NCI-H2196 (cell line): ENCODE results near the gene DHDDS.
A peak's percentile ranks its signal among the peaks of the same experiment; 100 is the strongest.
"Not testable (repeated sequence)": the region's sequence is repeated elsewhere in the genome, so short reads cannot be mapped to it uniquely, and the experiment has no call there.

Experiments
- DNase-seq: peaks from one replicate; lab custom pipeline; 2025; ENCODE audit not compliant: unreplicated experiment; lab: John Stamatoyannopoulos, UW

DHDDS gene

DNA sequence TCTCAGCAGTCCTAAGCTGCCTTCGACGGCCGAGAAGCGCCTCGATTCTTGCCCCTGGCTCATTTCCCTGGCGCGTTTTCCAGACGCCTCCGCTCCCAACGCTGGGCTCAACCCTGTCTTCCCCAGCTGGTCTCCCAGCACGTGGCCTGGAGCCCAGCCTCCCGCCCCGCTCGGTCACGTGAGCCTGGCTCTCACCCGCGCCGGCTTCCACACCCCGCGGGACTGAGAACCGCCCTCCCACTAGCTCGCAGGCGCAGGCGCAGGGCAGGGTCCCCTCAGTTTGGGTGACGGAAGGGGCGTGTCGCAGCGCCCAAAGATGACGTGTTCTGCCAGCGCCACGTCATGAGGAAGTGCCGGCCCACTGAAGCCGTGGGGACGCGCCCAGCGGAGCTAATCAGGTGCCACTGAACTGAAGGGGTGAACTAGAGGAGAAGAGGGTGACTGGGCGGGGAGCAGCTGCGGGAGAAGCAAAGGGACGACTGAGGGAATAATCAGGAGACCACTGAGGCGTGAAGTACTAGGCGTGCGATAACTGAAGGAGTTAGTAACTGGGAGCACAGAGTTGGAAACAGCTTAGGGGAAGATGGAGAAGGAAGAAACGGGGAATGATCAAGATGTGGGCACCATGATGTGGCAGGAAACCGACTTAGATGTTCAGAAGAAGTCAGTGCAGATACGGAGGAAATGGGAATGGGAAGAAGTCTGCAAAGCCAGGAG is at the start of gene DHDDS:
Gene DHDDS, plus strand, starts transcription at position 343 of the 717 bp plus-strand sequence. CDS start 625 bp downstream, outside the sequence.
- peak; percentile 99 for DNase-seq

- no peak for DNase-seq
Observed at GRCh38 chr1:26384076-26384475, 48.0 kb upstream of the DHDDS start.

DNA sequence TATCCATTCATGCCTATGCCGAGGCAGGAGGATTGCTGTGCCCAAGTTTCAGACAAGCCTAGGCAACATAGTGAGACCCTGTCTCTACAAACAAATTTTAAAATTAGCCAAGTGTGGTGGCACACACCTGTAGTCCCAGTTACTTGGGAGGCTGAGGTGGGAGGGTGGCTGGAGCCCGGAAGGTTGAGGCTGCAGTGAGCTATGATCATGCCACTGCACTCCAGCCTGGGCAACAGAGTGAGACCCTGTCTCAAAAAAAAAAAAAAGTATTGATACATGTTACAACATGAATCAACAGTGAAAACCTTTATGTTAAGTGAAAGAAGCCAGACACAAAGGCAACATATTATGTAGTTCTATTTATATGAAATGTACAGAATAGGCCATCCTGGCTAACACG is 47.1 kb upstream of the DHDDS start:
- not testable (repeated sequence) for DNase-seq

- DNase-seq, result peak; percentile 11
Observed at GRCh38 chr1:26387447-26387846, 44.7 kb upstream of the DHDDS start.

DNA sequence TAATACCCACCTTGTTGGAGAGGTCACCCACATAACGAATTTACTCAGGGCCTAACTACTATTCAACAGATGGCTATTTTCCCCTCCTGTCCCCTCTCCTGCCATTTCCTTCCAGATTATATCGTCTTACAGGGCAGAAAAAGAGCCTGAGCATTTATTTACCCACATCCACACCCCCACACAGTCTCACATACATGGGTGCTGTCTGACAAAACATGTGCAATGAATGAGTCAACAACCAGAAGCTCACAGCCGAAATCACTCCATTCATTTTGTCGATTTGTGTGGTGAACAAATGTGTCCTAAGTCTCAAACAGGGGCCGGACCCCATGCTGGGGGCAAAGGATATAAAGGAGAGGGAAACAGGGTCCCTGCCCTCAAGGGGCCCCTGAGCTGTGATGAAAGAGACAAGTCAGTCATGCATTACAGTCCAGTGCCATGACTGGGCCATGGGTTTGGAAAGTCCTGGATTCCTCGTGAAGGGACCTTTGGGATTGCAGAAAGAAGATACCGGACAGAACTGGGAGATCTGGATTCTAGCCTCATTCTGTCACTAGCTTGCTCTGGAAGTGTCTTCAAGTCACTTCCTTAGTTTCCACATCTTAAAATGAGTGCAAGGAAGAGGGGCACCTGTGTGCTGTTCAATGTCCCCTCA is 43.2 kb upstream of the DHDDS start:
- DNase-seq, result no peak

- DNase-seq, result no peak
Observed at GRCh38 chr1:26389604-26390247, 42.4 kb upstream of the DHDDS start.

GRCh38 chr1:26391450-26391849 is 40.7 kb upstream of the DHDDS start:
- DNase-seq, result peak; percentile 10

DNA sequence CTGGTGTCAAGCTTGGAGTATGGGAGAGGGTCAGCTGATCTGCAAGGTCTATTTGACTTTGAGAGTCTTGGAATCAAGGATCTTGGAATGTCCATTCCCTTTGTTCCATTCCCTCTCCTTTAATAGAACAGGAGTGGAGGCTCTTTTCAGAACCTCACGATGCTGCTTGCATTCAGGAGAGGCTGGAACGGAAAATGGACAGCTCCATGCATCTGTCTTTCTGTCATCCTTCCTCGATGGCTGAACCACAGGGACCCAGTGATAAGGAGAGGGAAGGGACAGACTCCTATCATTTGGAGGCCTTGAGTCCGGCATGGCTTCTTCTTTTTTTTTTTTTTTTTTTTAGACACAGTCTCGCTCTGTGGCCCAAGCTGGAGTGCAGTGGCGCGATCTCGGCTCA is 36.4 kb upstream of the DHDDS start:
- no peak for DNase-seq

GRCh38 chr1:26399034-26399433 is 33.1 kb upstream of the DHDDS start:
- no peak for DNase-seq

GRCh38 chr1:26401891-26402290 is 30.2 kb upstream of the DHDDS start:
- no peak for DNase-seq

DNA sequence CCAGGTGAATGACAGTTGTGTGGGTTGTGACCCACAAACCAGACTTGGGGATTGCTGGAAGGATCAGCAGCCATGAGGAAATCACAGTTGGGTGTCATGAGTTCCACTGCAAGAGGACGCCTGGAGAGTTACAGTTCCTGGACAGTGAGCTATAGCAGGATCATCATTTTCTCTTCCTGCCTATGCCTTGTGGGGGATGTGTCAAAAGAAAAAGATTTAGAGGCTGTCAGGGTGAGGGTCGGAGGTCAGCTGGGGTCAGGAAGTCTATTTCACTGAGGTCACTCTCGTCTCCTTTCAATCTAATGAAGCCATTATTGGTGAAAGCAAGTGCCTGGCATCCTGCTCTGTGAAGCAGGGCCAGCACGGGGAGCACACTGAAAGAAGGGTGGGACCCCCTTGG is 28.5 kb upstream of the DHDDS start:
- DNase-seq, result no peak

DNA sequence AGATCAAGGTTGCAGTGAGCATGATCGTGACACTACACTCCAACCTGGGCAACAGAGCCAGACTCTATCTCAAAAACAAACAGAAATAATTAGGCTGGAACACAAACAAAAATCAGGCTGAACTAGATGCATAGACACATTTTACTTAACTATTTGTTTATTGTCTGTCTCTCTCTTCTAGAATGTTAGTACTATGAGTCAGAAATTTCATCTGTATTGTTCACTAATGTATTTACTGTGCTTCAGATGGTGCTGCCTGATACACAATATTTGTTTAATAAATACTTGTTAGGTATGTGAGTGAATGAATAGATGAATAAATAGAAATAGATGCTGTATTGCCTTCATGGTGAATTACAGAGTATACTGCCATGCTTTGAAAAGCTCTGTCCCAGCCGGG is 27.5 kb upstream of the DHDDS start:
- no peak for DNase-seq

DNA sequence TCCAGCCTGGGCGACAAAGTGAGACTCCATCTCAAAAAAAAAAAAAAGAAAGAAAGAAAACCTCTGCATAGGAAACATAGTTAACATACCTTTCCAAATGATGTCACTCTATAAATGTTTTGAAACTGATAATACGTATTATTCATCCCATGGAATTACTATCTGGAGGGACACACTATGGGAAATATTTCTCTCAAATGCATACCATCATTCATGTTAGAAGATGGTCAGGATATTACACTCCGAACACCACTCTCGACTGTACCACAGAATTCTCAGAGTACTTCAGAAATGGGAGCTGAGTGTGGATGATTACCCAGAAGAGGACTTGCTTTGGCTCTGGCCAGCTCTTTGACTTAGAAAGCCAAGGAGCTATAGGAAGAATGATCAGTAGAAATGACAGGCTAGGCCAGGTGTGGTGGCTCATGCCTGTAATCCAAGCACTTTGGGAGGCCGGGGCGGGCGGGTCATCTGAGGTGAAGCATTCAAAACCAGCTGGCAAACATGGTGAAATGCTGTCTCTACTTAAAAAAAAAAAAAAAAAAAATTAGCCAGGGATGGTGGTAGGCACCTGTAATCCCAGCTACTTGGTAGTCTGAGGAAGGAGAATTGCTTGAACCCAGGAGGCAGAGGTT is 26.7 kb upstream of the DHDDS start:
- DNase-seq, result no peak

- no peak for DNase-seq
Observed at GRCh38 chr1:26408604-26409003, 23.5 kb upstream of the DHDDS start.

- peak; percentile 39 for DNase-seq
Observed at GRCh38 chr1:26409191-26409807, 22.8 kb upstream of the DHDDS start.

DNA sequence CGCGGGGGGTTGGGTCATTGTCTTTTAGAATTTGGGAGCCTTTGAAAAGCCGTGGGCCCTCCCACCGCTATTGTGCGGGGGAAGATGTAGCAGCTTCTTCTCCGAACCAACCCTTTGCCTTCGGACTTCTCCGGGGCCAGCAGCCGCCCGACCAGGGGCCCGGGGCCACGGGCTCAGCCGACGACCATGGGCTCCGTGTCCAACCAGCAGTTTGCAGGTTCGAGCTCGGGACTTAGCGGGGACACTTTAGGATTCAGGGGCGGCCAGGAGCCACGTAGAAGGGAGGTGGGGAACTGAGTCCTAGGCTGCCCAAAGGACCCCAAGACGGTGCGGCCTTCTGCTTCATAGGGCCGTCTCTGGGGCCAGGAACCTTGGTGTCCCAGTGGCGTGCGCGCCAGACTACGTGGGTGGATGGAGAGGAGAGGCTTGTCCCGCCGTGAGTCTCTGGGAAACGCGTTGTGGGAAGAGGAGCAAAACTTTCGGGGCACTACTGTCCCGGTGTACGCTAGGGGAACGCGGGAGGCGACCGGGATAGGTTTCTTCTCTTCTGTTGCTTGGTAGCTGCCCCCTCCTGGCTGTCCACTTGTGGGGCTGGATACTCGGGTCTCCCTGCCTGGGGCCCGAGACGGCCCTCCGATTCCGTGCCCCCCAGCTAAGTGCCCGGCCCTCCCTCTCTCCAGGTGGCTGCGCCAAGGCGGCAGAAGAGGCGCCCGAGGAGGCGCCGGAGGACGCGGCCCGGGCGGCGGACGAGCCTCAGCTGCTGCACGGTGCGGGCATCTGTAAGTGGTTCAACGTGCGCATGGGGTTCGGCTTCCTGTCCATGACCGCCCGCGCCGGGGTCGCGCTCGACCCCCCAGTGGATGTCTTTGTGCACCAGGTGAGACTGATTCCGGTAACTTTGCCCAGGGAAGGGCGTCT is 21.2 kb upstream of the DHDDS start, which contains the start of gene LIN28A:
Gene LIN28A, plus strand, starts transcription at position 112 of the 918 bp plus-strand sequence. Its CDS starts 75 bp downstream, at position 187.
- DNase-seq, result no peak

DNA sequence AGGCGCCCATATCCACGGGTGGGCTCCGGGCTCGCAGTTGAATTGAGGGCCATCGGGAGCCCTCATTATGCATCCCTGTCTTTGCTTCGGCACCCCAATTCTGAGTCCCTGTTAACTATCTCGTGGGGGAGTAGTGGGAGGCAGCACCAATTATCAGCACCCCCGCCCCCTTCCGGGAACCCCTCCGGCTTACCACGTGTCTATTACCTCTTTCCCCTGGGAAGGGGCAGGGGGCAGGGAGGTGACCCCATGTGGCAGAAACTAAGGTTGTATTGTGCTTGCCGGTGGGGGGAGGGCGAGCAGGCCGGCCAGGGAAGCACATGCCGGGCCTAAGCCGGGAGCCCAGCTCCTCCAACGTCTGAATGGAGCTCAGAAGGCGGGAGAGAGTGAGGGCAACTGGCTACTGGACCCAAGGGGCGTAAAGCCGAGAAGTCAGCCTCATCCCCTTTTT is 20.5 kb upstream of the DHDDS start:
- no peak for DNase-seq

DNA sequence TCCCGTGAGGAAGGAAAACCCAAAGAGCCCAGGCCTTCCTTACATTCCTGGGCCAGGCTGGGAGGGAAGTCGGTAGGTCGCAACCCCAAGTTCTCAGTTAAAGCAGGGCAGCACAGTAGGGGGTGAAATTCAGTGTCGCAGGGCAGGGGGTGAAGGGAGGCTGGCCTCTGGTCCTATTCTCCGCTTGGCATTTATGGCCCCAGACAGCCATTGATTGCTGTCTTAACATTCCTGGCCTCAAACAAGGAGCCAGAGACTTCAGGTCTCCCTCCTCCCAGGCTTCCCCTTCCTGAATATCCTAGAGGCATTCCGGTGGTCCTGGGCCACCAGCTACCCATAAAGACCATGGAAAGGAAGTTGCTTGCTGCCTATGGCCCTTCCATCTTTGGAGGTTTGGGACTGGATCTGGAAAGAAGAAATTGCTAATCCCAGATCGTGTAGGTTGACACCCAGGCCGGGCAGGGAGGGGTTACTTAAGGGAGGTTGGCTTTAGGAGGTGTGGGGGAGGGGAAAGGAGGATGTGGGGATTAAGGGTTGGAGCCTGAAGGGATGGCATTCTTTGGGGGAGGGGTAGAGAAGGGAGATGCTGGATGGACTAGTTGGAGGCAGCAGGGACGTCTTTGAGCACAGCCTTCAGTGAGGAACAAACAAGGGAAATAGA is 19.8 kb upstream of the DHDDS start:
- DNase-seq, result no peak

DNA sequence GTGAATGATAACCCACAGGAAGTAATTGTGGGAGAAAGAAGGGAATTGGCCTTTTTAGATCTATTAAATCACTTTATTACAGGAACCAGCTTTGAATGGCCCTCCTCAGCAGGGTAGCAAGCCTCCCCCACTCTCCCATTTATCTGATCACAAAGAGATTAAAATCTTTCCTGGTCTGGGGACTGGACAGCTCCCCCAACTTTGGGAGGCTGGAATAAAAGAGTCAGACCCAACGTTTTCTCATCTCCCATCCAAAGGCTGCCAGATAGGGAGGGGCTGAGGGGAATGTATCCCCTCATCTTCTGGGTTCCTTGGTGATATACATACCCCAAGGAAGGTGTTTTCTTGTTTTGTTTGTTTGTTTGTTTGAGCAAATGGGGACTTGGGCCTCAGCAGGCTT is 19.1 kb upstream of the DHDDS start:
- DNase-seq, result no peak
